NT2/D1 (cell line): Measurements from ENCODE around the gene SOX6.
"Not testable (repeated sequence)": the region's sequence is repeated elsewhere in the genome, so short reads cannot be mapped to it uniquely, and the experiment has no call there.

Experiments
- DNase-seq: peaks from one replicate; pipeline ENCODE4 v3.0.0-alpha.2; 2011; ENCODE audit warnings: low read depth, low spot score
- H3K27me3 ChIP-seq: 2 replicates; pipeline ENCODE4 v1.6.0; 2011; ENCODE audit warnings: mild to moderate bottlenecking; ENCODE audit not compliant: insufficient read length, insufficient read depth
- H3K36me3 ChIP-seq: 2 replicates; pipeline ENCODE4 v1.6.1; 2011; ENCODE audit warnings: mild to moderate bottlenecking, low read length, mixed read lengths; ENCODE audit not compliant: insufficient read depth, insufficient read length
- H3K4me1 ChIP-seq: 2 replicates; pipeline ENCODE4 v1.5.1; 2011; ENCODE audit not compliant: insufficient read depth, insufficient read length
- H3K4me3 ChIP-seq: 2 replicates; pipeline ENCODE4 v1.5.1; 2011; ENCODE audit warnings: low read depth; ENCODE audit not compliant: insufficient read length
- H3K9ac ChIP-seq: 2 replicates; pipeline ENCODE4 v1.6.0; 2011; ENCODE audit warnings: low read depth; ENCODE audit not compliant: insufficient read length
- H3K9me3 ChIP-seq: 2 replicates; pipeline ENCODE4 v1.5.1; 2011; ENCODE audit warnings: mild to moderate bottlenecking, low read length; ENCODE audit not compliant: insufficient read depth
- SUZ12 ChIP-seq: IDR thresholded peaks from 2 replicates; pipeline ENCODE4 v1.6.1; 2011; ENCODE audit not compliant: insufficient read length, insufficient read depth; ENCODE audit errors: extremely low read depth
- YY1 ChIP-seq: IDR thresholded peaks from 2 replicates; pipeline ENCODE4 v1.6.1; 2011; ENCODE audit not compliant: insufficient read length, insufficient read depth
- ZNF274 ChIP-seq: IDR thresholded peaks from 2 replicates; pipeline ENCODE4 v1.6.1; 2011; ENCODE audit warnings: mild to moderate bottlenecking, low read depth, low read length

SOX6 gene

DNA sequence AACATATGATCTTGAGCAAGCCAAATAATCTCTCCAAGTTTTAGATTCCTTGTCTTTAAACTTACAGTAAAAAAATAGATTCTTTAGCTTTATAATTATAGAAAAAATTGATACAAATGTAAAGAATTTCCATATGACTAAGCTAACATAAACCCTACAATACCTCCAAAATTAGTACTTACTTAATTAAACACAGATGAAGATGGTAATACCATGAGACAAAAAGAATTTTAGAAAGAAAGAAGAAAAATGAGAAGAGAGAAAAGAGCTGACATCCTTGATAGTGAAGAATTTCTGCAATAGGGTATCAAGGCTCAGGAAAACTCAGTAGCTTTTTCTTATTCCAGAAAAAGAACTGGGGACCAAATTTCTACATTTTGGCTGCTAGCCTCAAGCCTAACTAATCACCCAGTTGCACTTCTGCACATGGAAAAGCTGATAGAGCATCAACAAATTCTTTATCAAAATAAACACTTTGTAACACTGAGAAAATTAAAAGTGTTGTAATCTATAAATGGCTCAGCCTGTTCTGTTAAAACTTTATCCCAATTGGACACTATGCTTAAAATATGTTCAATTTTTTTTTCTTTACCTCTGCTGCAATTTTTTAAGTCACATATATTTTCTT is 24.7 kb upstream of the SOX6 start:
- Histone ChIP-seq H3K36me3 (no peaks in the 10 kb centered on the region), H3K4me1 (no peaks in the 10 kb centered on the region), H3K4me3 (no peak overlapping the region), H3K27me3 (no peaks in the 10 kb centered on the region), H3K9me3 (no peaks in the 10 kb centered on the region), H3K9ac (no peak overlapping the region)
- no peak for TF ChIP-seq SUZ12
- no peak for TF ChIP-seq ZNF274
- TF ChIP-seq YY1, result no peak
- no peak for DNase-seq

DNA sequence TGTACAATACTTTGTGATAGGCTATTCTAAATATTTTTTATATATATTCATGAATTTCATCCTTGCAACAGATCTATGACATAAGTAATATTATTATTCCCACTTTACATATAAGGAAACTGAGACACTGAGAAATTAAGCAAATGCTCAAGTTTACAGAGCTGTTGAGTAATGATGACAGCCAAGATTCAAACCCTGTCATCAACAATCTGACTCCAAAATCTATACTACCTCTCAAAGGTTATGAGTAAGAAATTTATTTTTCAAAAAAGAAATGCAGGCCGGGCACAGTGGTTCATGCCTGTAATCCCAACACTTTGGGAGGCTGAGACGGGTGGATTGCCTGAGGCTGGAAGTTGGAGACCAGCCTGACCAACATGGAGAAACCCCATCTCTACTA is 22.6 kb upstream of the SOX6 start:
- no peak overlapping the region for H3K4me3 ChIP-seq
- H3K27me3 ChIP-seq, result no peaks in the 10 kb centered on the region
- no peaks in the 10 kb centered on the region for H3K36me3 ChIP-seq
- DNase-seq, result no peak
- TF ChIP-seq ZNF274 (no peak), SUZ12 (no peak), YY1 (no peak)
- no peaks in the 10 kb centered on the region for H3K4me1 ChIP-seq
- no peak overlapping the region for H3K9ac ChIP-seq
- no peaks in the 10 kb centered on the region for H3K9me3 ChIP-seq

DNA sequence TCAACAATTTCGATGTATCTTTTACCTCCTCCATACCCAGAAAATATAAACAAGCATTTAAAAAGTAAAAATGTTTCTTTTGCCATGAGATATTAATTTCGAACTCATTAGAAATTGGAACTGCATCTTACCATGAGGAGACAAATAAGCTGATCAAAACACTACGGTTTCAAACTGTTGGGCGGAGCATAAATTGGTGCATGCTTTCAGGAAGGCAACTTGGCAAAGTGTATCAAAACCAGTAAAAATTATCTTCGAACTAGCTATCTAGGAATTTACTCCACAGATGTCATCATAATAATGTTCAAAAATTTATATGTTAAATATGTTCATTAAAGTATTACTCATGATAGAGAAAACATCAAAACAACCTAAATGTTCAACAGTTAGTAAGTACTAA is 21.4 kb upstream of the SOX6 start:
- Histone ChIP-seq H3K4me1 (no peaks in the 10 kb centered on the region), H3K9me3 (no peaks in the 10 kb centered on the region), H3K4me3 (no peak overlapping the region), H3K9ac (no peak overlapping the region), H3K27me3 (no peaks in the 10 kb centered on the region), H3K36me3 (no peaks in the 10 kb centered on the region)
- no peak for DNase-seq
- no peak for TF ChIP-seq SUZ12
- no peak for TF ChIP-seq YY1
- TF ChIP-seq ZNF274, result no peak

GRCh38 chr11:16375664-16376063 is 19.3 kb upstream of the SOX6 start:
- H3K27me3 ChIP-seq, H3K4me1 ChIP-seq, H3K36me3 ChIP-seq, H3K9me3 ChIP-seq, H3K4me3 ChIP-seq, DNase-seq, H3K9ac ChIP-seq: not testable (repeated sequence)

- H3K4me1 ChIP-seq, result no peaks in the 10 kb centered on the region
- no peak for DNase-seq
- H3K9ac ChIP-seq, result no peak overlapping the region
- H3K4me3 ChIP-seq, result no peak overlapping the region
- no peaks in the 10 kb centered on the region for H3K27me3 ChIP-seq
- TF ChIP-seq SUZ12 (no peak), ZNF274 (no peak), YY1 (no peak)
- no peaks in the 10 kb centered on the region for H3K9me3 ChIP-seq
- no peaks in the 10 kb centered on the region for H3K36me3 ChIP-seq
Measured at GRCh38 chr11:16373768-16374167, 17.4 kb upstream of the SOX6 start.

GRCh38 chr11:16372355-16372754 is 16.0 kb upstream of the SOX6 start:
- H3K9ac ChIP-seq, result no peak overlapping the region
- no peak overlapping the region for H3K4me3 ChIP-seq
- no peak for TF ChIP-seq ZNF274
- no peak for TF ChIP-seq YY1
- TF ChIP-seq SUZ12, result no peak
- DNase-seq, result no peak
- no peaks in the 10 kb centered on the region for H3K9me3 ChIP-seq
- no peaks in the 10 kb centered on the region for H3K27me3 ChIP-seq
- no peaks in the 10 kb centered on the region for H3K36me3 ChIP-seq
- no peaks in the 10 kb centered on the region for H3K4me1 ChIP-seq

DNA sequence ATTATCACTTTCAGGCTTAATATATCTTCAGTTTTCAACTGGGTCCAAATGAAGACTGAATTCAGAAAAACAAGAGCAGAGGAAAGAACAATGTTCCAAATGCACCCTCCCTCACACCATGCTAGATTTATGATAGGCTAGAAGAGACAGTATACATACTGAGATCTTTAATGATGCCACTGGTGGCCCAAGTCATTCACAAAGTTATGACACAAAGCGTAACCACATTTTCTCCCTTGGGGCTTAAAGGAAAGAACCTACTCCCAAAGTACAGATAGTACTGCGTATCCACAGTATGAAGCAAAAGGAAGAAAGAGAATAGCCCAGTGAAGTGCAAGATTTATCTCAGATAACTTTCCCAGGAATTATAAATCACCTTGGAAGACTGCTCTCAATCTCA is 10.9 kb upstream of the SOX6 start:
- DNase-seq, result no peak
- Histone ChIP-seq H3K4me1 (no peaks in the 10 kb centered on the region), H3K4me3 (no peak overlapping the region), H3K9ac (no peak overlapping the region), H3K9me3 (no peaks in the 10 kb centered on the region), H3K27me3 (no peaks in the 10 kb centered on the region), H3K36me3 (no peaks in the 10 kb centered on the region)
- TF ChIP-seq YY1 (no peak), ZNF274 (no peak), SUZ12 (no peak)
